Ishikawa (cell line): ENCODE measurements around the gene SYNE1.

Experiments used
- CEBPB ChIP-seq: IDR thresholded peaks from 2 replicates; pipeline ENCODE4 v1.6.1; 2012
- CREB1 ChIP-seq: IDR thresholded peaks from 2 replicates; pipeline ENCODE4 v1.6.1; 2012; ENCODE audit warnings: low read depth
- EGR1 ChIP-seq: IDR thresholded peaks from 2 replicates; pipeline ENCODE4 v1.6.1; 2012
- EP300 ChIP-seq: IDR thresholded peaks from 2 replicates; pipeline ENCODE4 v1.6.1; 2012; ENCODE audit warnings: borderline replicate concordance
- FOXM1 ChIP-seq: IDR thresholded peaks from 2 replicates; pipeline ENCODE4 v1.6.1; 2012; ENCODE audit warnings: low read depth, borderline replicate concordance
- NFIC ChIP-seq: IDR thresholded peaks from 2 replicates; pipeline ENCODE4 v1.6.1; 2012
- RAD21 ChIP-seq: IDR thresholded peaks from 2 replicates; pipeline ENCODE4 v1.6.1; 2012; ENCODE audit warnings: low read depth
- TAF1 ChIP-seq: IDR thresholded peaks from 2 replicates; pipeline ENCODE4 v1.6.1; 2012; ENCODE audit warnings: low read depth, mild to moderate bottlenecking
- TCF12 ChIP-seq: IDR thresholded peaks from 2 replicates; pipeline ENCODE4 v1.6.1; 2012; ENCODE audit warnings: low read depth
- TEAD4 ChIP-seq: IDR thresholded peaks from 2 replicates; pipeline ENCODE4 v1.6.1; 2012
- YY1 ChIP-seq: IDR thresholded peaks from 2 replicates; pipeline ENCODE4 v1.6.1; 2012; ENCODE audit warnings: low read depth
- ZBTB7A ChIP-seq: IDR thresholded peaks from 2 replicates; pipeline ENCODE4 v1.6.1; 2012; ENCODE audit warnings: low read depth
- TF ChIP-seq, protein P1 (sequence below): IDR thresholded peaks from 2 replicates; pipeline ENCODE4 v1.6.1; 2012
- TF ChIP-seq, protein P2 (sequence below): IDR thresholded peaks from 2 replicates; pipeline ENCODE4 v1.6.1; 2012
- TF ChIP-seq, protein P3 (sequence below): IDR thresholded peaks from 2 replicates; pipeline ENCODE4 v1.6.1; 2012; ENCODE audit warnings: low read depth, mild to moderate bottlenecking

Gene SYNE1

DNA sequence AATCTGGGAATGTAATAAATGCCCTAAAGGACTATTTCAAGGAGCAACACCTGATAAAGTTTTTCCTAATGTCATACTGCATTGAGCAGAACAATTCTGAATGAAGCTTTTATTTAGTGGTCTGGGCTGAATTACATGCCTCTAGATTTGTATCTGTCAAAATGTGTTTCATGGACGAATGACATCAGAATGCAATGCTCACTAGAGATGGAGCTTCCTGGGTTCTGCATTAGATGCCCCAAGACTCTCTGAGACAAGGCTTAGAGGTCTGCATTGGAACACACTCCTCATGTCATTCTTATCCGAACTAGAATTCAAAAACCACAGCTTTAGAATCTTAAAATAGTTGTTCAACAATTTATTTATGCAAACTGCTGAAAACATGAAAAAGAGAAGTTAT lies 62.0 kb downstream of the SYNE1 start:
- TF ChIP-seq EP300 (no peak), TCF12 (no peak), FOXM1 (no peak), NFIC (no peak), YY1 (no peak), EGR1 (no peak), CEBPB (no peak), CREB1 (no peak), TAF1 (no peak), RAD21 (no peak), TEAD4 (no peak), ZBTB7A (no peak)
- TF ChIP-seq, protein P1, sequence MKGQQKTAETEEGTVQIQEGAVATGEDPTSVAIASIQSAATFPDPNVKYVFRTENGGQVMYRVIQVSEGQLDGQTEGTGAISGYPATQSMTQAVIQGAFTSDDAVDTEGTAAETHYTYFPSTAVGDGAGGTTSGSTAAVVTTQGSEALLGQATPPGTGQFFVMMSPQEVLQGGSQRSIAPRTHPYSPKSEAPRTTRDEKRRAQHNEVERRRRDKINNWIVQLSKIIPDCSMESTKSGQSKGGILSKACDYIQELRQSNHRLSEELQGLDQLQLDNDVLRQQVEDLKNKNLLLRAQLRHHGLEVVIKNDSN = no peak
- TF ChIP-seq, protein P2, sequence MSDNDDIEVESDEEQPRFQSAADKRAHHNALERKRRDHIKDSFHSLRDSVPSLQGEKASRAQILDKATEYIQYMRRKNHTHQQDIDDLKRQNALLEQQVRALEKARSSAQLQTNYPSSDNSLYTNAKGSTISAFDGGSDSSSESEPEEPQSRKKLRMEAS = no peak
- TF ChIP-seq, protein P3, sequence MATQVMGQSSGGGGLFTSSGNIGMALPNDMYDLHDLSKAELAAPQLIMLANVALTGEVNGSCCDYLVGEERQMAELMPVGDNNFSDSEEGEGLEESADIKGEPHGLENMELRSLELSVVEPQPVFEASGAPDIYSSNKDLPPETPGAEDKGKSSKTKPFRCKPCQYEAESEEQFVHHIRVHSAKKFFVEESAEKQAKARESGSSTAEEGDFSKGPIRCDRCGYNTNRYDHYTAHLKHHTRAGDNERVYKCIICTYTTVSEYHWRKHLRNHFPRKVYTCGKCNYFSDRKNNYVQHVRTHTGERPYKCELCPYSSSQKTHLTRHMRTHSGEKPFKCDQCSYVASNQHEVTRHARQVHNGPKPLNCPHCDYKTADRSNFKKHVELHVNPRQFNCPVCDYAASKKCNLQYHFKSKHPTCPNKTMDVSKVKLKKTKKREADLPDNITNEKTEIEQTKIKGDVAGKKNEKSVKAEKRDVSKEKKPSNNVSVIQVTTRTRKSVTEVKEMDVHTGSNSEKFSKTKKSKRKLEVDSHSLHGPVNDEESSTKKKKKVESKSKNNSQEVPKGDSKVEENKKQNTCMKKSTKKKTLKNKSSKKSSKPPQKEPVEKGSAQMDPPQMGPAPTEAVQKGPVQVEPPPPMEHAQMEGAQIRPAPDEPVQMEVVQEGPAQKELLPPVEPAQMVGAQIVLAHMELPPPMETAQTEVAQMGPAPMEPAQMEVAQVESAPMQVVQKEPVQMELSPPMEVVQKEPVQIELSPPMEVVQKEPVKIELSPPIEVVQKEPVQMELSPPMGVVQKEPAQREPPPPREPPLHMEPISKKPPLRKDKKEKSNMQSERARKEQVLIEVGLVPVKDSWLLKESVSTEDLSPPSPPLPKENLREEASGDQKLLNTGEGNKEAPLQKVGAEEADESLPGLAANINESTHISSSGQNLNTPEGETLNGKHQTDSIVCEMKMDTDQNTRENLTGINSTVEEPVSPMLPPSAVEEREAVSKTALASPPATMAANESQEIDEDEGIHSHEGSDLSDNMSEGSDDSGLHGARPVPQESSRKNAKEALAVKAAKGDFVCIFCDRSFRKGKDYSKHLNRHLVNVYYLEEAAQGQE = no peak

DNA sequence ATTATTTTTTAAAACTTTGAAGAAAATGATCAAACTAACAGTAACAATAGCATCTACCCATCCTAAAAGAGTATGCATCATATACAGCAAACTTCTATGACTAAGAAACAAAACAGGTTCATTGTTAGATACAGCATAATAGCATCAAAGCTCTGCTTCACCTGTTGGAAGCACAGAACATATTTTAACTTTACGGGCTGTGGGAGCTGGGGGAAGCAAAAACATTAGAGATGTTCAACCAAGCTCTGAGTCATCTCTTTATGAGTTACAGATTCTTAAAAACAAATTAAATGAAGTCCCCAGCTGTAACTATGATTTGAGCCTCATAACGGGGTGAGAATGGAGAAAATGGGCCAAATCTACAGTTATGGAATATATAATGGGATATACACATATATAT lies 63.4 kb downstream of the SYNE1 start:
- TF ChIP-seq FOXM1 (no peak), CREB1 (no peak), TCF12 (no peak), ZBTB7A (no peak), CEBPB (no peak), RAD21 (no peak), EP300 (no peak), TAF1 (no peak), YY1 (no peak)
- TF ChIP-seq, protein P1 = no peak
- TF ChIP-seq, protein P2 = no peak

DNA sequence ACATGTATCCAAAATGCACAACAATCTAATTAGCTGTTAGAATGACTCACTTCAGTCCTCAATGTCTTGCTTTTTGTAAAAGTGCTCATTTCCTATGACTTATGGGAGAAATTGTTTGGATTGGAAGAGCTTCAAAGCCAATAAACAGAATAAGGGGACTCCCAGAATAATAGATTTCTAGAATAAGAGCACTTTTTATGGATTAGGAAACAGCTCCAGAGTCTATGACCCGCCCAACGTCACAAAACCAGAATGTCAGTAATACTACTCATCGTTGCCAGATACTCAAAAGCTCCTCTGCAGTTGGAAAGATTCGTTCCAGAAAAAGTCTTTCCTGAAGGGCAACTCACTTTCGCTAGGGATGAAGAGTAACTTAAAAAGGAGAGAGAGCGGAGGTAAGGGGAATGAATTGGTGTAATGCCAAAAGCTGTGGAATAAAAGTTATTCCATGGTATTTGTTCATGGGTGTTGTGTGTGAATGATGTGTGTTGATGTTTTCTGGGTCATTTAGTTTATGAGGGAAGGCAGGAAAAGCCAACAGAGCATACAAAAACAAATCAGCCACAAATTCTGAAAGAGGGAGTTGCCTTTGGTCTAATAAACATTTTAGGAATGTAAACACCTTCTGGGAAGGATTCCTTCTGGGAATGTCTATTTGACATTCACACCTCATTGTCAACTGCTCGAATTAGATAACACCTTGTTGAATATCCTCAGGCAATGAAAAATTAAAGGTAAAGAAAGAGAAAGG lies 64.6 kb downstream of the SYNE1 start:
- TF ChIP-seq RAD21 = no peak
- no peak for TF ChIP-seq CREB1
- no peak for TF ChIP-seq YY1
- TF ChIP-seq TAF1 = no peak
- TF ChIP-seq, protein P2 = no peak

DNA sequence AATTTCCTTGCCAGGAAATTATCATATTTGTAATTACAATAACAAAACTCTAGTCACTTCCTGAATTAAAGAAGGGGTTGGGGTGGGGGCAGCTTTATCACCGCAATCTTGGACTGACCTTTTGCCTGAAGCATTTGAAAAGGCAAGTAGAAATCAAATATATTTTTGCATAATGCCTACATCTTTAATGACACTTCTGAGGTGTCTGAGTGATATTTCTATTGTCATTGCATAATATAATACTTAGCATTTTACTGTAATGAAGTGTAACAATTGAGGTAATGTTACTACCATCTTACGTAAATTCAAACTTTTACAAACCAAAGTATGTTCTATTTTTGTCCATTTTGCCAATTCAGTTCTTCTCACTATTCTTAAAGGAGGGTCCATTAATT lies 65.2 kb downstream of the SYNE1 start:
- TF ChIP-seq EGR1 (no peak), FOXM1 (no peak), RAD21 (no peak), TEAD4 (no peak), CREB1 (no peak), TAF1 (no peak), ZBTB7A (no peak), TCF12 (no peak), CEBPB (no peak), NFIC (no peak), EP300 (no peak), YY1 (no peak)
- TF ChIP-seq, protein P3 = no peak
- TF ChIP-seq, protein P1 = no peak
- TF ChIP-seq, protein P2 = no peak

DNA sequence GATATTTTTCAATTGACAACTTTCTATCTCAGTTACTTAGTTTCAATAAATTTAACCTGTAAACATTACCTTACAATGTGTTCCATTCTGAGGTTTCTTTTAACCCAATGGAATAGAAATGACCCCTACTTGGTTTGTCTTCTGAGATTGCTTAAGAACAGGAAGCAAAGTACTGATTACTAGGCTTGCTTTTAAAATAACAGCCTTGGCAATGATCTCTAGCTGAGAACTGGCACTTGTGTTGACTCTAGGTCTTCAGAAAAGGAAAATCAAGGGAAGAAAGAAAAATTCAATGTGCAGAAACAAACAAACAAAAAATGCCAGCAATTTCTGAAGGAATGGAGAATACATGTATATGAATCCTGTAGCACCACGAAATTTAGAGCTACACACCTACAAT lies 66.1 kb downstream of the SYNE1 start:
- TF ChIP-seq YY1 (no peak), TEAD4 (no peak)
- TF ChIP-seq, protein P2 = no peak
